ENCODE measurements around the gene OSBPL9. TPM values are rescaled to one million over a fixed set of nuclear protein-coding genes. Genes with fewer than 3 reads are reported as not detected.

The OSBPL9 gene
- total RNA-seq, 1 experiment from 2014 or later = 188 TPM

GRCh38 chr1:51833700-51834099, 216.8 kb downstream of the OSBPL9 start:
- no peak overlapping the region for H3K4me2 ChIP-seq
- no peaks in the 10 kb centered on the region for H3K27me3 ChIP-seq (ENCODE audit: insufficient read depth, low read depth)
- H3K4me3 ChIP-seq = no peak overlapping the region
- no peak overlapping the region for H2AFZ ChIP-seq
- TF ChIP-seq EZH2 (IDR thresholded peaks at IDR 0.05; ENCODE audit: low read depth) = no peak
- no peak for TF ChIP-seq CTCF (conservative IDR thresholded peaks at IDR 0.05)
- DNase-seq = no peak
- no TSS peak for BruUV-seq (replicated peaks)
- ChIA-PET CTCF (no interaction called here), POLR2A (ENCODE audit: unreplicated experiment) (no interaction called here)
- no peaks in the 10 kb centered on the region for H3K9me3 ChIP-seq (ENCODE audit: insufficient read depth, low read depth)
- peaks cover 40% of the 10 kb centered on the region for H3K36me3 ChIP-seq (ENCODE audit: low read depth)
- H3F3A ChIP-seq (ENCODE audit: insufficient read depth, low read depth) = peaks cover 20% of the 10 kb centered on the region
- H3K9me2 ChIP-seq (ENCODE audit: insufficient read depth) = no peaks in the 10 kb centered on the region
- intact Hi-C loops (cut with micrococcal nuclease; ENCODE audit: unreplicated experiment) = loop anchor here (10.0 kb wide), 1 partner anchor 171 kb away; no protein-coding TSS in a partner anchor
- H3K79me2 ChIP-seq (ENCODE audit: low read depth) = 0 out of 2 replicates have a peak, but pooled peaks cover 6% of the 10 kb centered on the region
- no peaks in the 10 kb centered on the region for H3K4me1 ChIP-seq (replicated peaks; ENCODE audit: insufficient read depth)
- no peaks in the 10 kb centered on the region; the same call in 1 of the 2 replicates for H4K20me1 ChIP-seq (ENCODE audit: insufficient read depth)
- H3K27ac ChIP-seq = no peak overlapping the region

GRCh38 chr1:51837243-51837642, 220.4 kb downstream of the OSBPL9 start:
- Histone ChIP-seq H4K20me1 (ENCODE audit: insufficient read depth) (peaks cover 15% of the 10 kb centered on the region; the same call in 1 of the 2 replicates), H2AFZ (no peak overlapping the region), H3F3A (ENCODE audit: insufficient read depth, low read depth) (peaks cover 17% of the 10 kb centered on the region), H3K4me1 (replicated peaks; ENCODE audit: insufficient read depth) (peaks cover 10% of the 10 kb centered on the region; the same call in 1 of the 2 replicates), H3K79me2 (ENCODE audit: low read depth) (peaks cover 22% of the 10 kb centered on the region), H3K27me3 (ENCODE audit: insufficient read depth, low read depth) (no peaks in the 10 kb centered on the region), H3K27ac (no peak overlapping the region; the same call in 1 of the 2 replicates), H3K9me3 (ENCODE audit: insufficient read depth, low read depth) (no peaks in the 10 kb centered on the region), H3K36me3 (ENCODE audit: low read depth) (peaks cover 44% of the 10 kb centered on the region), H3K4me2 (no peak overlapping the region), H3K4me3 (no peak overlapping the region), H3K9me2 (ENCODE audit: insufficient read depth) (no peaks in the 10 kb centered on the region)
- no peak for TF ChIP-seq CTCF (conservative IDR thresholded peaks at IDR 0.05)
- TF ChIP-seq EZH2 (IDR thresholded peaks at IDR 0.05; ENCODE audit: low read depth) = no peak
- BruUV-seq (replicated peaks) = no TSS peak
- DNase-seq = no peak
- intact Hi-C loops (cut with micrococcal nuclease; ENCODE audit: unreplicated experiment) = loop anchor here (10.0 kb wide), 1 partner anchor 168 kb away; no protein-coding TSS in a partner anchor
- ChIA-PET CTCF (no interaction called here), POLR2A (ENCODE audit: unreplicated experiment) (no interaction called here)

Small RNAs within 50 kb of the gene (microRNA-seq; reads per million reads assigned to microRNA genes)
- gene MIR761 (ENCODE audit: borderline number of aligned reads, borderline replicate concordance) = not detected

Other genes starting within 250 kb of the OSBPL9 start
- gene EPS15, start 97.8 kb upstream of the OSBPL9 start, total RNA-seq (2021) = 60.1 and 61.0 TPM in 2 replicates